UCSD-AML1 (cell line): ENCODE data around the gene GORAB.

ENCODE experiments used
- DNase-seq: peaks from one replicate; lab custom pipeline; 2025; ENCODE audit not compliant: unreplicated experiment; lab: John Stamatoyannopoulos, UW

The GORAB gene

DNA sequence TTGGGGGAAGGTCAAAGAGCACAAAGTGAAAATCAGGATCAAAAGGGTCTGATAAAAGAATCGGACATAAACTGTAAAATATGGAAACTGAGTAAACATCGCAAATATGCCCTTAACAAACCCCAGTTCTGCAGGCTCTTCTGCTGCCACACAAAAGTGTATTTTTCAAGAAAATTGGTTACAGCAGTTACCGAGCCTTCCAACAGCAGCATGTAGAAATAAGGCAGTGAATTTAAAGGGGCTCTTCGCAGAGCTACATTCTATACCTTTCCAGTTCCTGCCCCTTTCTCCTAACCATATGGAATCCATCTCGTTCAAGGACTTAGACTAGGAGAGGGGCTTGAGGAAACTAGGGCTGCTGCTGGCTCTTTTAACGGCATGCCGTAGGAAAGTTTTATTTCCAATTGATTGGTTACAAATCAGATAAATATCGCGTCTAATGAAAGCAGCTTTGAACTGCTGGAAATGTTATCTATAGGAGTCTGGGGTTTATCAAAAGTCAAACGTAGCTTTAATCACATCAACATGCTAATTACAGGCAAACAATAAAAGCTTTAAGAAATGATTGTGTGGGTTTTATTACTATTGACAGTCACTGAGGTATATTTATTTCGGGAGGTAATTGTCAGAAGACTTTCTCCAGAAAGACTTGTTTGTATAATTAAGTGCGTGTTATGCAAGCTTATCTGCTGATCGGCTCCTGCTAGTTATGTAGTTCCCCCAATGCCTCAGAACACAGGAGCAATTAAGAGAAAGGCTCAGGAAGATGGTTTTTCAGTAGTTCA, 59.1 kb downstream of the GORAB start:
- no peak for DNase-seq

DNA sequence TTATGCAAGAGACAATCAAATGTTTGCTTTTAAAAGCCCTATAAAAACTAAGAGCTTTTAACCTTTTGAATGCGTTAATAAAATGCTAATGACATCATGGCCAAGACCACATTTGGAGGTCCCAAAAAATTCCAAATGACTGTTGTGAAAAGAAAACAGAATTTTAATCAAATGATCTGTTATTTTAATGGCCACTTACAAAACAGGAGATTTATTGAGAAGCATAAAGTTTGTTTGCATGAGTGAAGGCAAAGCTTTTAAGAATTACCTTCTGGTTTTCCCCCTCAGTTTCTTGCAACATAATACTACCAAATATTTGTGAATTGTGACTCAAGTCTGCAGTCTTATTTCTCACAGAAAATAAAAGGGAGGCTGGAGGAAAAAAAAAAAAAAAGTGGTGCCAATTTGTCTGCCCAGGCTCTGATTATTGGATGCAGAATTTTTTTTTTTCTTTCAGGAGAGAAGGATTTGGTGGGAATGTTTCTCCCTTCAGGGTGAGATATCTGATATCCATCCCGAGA, 60.7 kb downstream of the GORAB start:
- no peak for DNase-seq

DNA sequence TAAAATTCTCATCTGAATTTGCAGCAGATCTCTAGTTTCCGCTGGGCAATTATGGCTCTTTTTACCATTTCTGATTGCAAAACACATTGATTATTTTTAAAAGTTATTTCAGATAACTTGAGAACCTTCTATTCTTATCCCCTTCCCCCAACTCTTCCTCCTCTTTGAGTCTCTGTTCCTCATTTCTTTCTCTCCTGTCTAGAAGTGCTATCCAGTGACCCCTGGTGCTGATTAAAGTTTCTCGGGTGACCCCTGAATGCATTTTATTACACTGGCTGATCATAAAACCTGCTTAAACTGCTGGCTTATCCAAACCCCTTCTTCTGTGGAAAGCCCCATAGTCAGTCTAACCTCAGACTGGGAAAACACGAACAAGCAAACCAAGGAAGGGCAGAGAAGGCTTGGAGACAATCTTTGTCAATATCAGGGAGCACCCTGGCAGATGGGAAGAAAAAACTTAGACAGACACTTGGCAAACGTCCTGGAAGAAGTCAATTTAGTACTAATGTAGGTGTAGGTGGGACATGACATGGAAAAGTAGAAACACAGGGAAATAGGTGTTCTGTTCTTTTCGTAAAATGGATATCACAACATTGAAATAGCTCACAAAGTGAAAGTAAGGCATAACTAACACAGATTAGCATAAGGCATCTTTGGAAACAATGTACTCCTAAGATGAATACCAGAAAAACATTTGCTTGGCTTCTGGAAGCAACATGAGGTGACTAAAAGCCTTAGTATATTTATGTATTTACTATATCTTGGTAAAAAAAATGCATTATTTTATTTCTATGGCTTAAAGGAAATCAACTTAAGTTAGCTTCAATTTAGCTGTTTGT, 61.4 kb downstream of the GORAB start:
- no peak for DNase-seq

DNA sequence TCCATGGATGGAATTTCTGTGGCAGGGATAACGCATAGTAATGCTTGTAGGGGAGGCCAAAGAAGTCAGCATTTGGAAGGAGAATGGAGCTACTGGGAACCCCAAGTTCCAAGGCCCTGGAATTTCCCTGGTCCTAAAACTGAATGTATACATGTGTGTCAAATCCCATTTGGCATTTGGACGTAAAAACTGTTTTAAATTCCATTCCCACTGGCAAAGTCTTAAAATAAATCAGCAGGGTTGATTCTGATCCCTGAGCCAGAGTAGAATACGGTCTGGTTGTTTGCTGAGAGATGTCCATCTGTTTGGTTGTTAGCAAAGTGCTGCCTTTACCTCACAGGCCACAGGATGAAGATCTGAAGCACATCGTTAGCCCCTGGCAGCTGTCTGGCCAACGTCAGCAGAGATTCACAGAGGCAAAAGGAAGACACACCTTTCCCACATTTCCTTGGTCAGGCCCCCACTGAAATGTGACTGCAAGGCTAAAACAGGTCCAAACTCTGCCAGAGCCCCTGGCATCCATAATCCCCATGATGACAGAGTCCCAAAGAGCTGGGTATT, 62.2 kb downstream of the GORAB start:
- no peak for DNase-seq

DNA sequence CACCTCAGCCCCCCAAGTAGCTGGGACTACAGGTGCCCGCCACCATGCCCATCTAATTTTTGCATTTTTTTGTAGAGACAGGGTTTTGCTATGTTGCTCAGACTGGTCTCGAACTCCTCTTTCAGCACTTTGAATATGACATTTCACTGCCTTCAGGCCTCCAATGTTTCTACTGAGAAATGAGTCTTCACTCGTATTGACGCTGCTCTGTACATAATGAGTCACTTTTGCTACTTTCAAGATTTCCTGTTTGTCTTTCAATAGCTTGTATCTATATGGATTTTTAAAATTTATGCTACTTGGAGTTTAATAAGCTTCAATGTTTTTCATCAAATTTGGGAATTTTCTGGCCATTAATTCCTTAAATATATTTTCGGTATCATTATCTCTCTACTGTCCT, 64.7 kb downstream of the GORAB start:
- no peak for DNase-seq

DNA sequence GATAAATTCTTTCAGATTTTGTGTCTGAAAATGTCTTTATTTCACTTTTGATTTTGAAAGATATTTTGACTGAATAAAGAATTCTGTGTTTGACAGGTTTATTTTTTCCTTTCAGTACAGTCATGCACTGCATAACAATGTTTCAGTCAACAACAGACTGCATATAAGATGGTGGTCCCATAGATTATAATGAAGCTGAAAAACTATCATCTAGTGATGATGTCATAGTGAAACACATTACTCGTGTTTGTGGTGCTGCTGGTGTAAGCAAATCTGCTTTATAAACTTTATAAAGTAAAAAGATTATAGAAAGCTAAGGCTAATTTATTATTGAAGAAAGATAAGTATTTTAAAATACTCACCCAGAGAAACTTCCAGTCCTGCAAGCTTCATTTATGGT, 66.7 kb downstream of the GORAB start:
- DNase-seq = no peak

DNA sequence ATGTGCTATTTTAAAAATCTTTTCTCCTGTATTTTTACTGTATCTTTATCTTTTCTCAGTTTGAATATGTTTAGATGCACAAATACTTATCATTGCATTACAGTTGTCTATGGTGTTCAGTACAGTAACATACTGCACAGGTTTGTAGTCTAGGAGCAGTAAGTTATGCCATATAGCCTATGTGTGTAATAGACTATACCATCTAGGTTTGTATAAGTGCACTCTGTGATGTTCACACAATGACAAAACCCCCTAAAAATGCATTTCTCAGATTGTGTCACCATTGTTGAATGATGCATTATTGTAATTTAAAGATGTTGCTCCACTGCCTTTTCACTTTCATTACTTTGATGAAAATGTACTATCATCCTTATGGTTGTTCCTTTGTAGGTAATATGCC, 67.1 kb downstream of the GORAB start:
- no peak for DNase-seq

DNA sequence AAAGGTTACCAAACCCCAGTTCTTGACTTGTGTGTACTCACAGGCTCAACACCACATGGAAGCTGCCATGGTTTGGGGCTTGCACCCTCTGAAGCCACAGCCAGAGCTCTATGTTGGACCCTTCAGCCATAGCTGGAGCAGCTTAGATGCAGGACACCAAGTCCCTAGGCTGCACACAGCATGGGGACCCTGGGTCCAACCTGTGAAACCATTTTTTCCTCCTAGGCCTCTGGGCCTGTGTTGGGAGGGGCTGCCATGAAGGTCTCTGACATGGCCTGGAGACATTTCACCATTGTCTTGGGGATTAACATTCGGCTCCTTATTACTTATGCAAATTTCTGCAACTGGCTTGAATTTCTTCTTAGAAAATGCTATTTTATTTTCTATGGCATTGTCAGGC, 69.9 kb downstream of the GORAB start:
- DNase-seq = no peak
